C4-2B (cell line): ENCODE results near the gene CAPG.

ENCODE experiments used
- CTCF ChIP-seq: fragments of 450-650 bp; conservative IDR thresholded peaks from 2 replicates; pipeline ENCODE4 v1.5.1; 2017; ENCODE audit warnings: mild to moderate bottlenecking
- ZFX ChIP-seq: fragments of 450-650 bp; IDR thresholded peaks from 2 replicates; pipeline ENCODE4 v1.6.1; 2017

- TF ChIP-seq CTCF (no peak), ZFX (no peak)
These were observed 33.1 kb downstream of the CAPG start for GRCh38 chr2:85377083-85377482.
